Coronary artery (tissue), 2 donors: Measurements from ENCODE around the gene DCP2.

Experiments used
- DNase-seq: peaks from one replicate; pipeline ENCODE4 v3.0.0-alpha.2; 2017; ENCODE audit warnings: low spot score
- H3K27ac ChIP-seq, 2 donors: fragments of 200-600 bp; sonication (generic); one replicate each; pipeline ENCODE4 v1.5.1; 2016 to 2019
- H3K4me3 ChIP-seq: fragments of 200-600 bp; sonication (generic); 2 replicates; pipeline ENCODE4 v1.5.1; 2016; ENCODE audit warnings: mild to moderate bottlenecking, moderate library complexity
- CTCF ChIP-seq: fragments of 200-600 bp; sonication (generic); IDR thresholded peaks from one replicate; pipeline ENCODE4 v1.5.1; 2019; ENCODE audit warnings: antibody characterized with exemption

The DCP2 gene

GRCh38 chr5:112967520-112968083 is 9.0 kb upstream of the DCP2 start:
- H3K4me3 ChIP-seq: no peak overlapping the region
- TF ChIP-seq CTCF: no peak
- no peak overlapping the region for H3K27ac ChIP-seq
- no peak for DNase-seq

GRCh38 chr5:112968411-112969106 is 8.0 kb upstream of the DCP2 start:
- no peak for TF ChIP-seq CTCF
- no peak overlapping the region for H3K27ac ChIP-seq
- DNase-seq: no peak
- H3K4me3 ChIP-seq: no peak overlapping the region

- no peak overlapping the region for H3K4me3 ChIP-seq
- H3K27ac ChIP-seq: no peak overlapping the region
- TF ChIP-seq CTCF: no peak
- no peak for DNase-seq
Observed at GRCh38 chr5:112971276-112971675, 5.3 kb upstream of the DCP2 start.

GRCh38 chr5:112973036-112973435 is 3.6 kb upstream of the DCP2 start:
- TF ChIP-seq CTCF: no peak
- no peak for DNase-seq
- H3K27ac ChIP-seq: no peak overlapping the region
- no peak overlapping the region for H3K4me3 ChIP-seq

GRCh38 chr5:112973904-112974303 is 2.7 kb upstream of the DCP2 start:
- H3K4me3 ChIP-seq: no peak overlapping the region
- no peak overlapping the region for H3K27ac ChIP-seq
- no peak for DNase-seq
- TF ChIP-seq CTCF: no peak

- no peak for DNase-seq
- Histone ChIP-seq H3K27ac (no peak overlapping the region), H3K4me3 (no peak overlapping the region)
- TF ChIP-seq CTCF: no peak
Observed at GRCh38 chr5:112974901-112975300, 1.7 kb upstream of the DCP2 start.
